Measurements from ENCODE around the gene TPTE2.

- TF ChIP-seq EZH2 (IDR thresholded peaks at IDR 0.05; ENCODE audit: insufficient read depth, low read length) (no peak), CTCF (IDR thresholded peaks at IDR 0.05; ENCODE audit: insufficient read depth, low read depth, low read length) (no peak)
Measured at GRCh38 chr13:19606152-19606551, 44.8 kb upstream of the TPTE2 start.
